ENCODE data around the gene GAGE10. TPM values are rescaled to one million over a fixed set of nuclear protein-coding genes. Genes with fewer than 3 reads are reported as not detected.
"Not testable (repeated sequence)": the region's sequence is repeated elsewhere in the genome, so short reads cannot be mapped to it uniquely, and the experiment has no call there.

The GAGE10 gene
- total and polyA plus RNA-seq, 2 experiments from 2014 or later: not detected

DNA sequence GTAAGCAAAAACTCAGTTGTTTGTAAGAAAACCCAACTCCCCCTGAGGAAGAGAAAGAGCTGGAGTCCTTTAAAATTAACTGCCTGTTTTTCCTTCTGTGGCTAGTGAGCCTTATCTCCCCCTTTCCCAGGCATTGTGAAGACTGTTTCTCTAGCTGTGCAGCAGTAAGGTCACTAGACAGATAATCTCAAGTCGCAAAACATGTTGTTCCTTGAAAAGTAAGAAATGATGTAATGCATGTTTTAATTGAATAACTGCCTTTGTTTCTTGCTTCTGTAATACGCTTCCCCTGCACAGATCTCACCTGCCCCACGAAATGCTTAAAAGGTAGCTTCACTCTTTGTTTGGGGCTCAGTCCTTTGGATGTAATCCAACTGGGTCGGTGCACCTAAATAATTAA lies 12.6 kb downstream of the GAGE10 start:
- no peak for TF ChIP-seq NANOG (IDR thresholded peaks at IDR 0.05; ENCODE audit: borderline replicate concordance)
- TF ChIP-seq ZNF114 (CRISPR knock-in tag; IDR thresholded peaks at IDR 0.05): no peak
- TF ChIP-seq ZNF331 (CRISPR knock-in tag; IDR thresholded peaks at IDR 0.05; ENCODE audit: low read depth): no peak
- no peak for TF ChIP-seq POLR2AphosphoS5 (IDR thresholded peaks at IDR 0.05; ENCODE audit: low read depth)
- TF ChIP-seq, protein P1, sequence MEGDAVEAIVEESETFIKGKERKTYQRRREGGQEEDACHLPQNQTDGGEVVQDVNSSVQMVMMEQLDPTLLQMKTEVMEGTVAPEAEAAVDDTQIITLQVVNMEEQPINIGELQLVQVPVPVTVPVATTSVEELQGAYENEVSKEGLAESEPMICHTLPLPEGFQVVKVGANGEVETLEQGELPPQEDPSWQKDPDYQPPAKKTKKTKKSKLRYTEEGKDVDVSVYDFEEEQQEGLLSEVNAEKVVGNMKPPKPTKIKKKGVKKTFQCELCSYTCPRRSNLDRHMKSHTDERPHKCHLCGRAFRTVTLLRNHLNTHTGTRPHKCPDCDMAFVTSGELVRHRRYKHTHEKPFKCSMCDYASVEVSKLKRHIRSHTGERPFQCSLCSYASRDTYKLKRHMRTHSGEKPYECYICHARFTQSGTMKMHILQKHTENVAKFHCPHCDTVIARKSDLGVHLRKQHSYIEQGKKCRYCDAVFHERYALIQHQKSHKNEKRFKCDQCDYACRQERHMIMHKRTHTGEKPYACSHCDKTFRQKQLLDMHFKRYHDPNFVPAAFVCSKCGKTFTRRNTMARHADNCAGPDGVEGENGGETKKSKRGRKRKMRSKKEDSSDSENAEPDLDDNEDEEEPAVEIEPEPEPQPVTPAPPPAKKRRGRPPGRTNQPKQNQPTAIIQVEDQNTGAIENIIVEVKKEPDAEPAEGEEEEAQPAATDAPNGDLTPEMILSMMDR (conservative IDR thresholded peaks at IDR 0.05; ENCODE audit: low read depth in 2 of 2): no peak
- no peak for TF ChIP-seq EZH2phosphoT487 (IDR thresholded peaks at IDR 0.05; ENCODE audit: unreplicated experiment)
- no peak for TF ChIP-seq ZNF462 (CRISPR knock-in tag; IDR thresholded peaks at IDR 0.05)
- TF ChIP-seq REST (IDR thresholded peaks at IDR 0.05; ENCODE audit: unreplicated experiment): no peak
- TF ChIP-seq, protein P2, sequence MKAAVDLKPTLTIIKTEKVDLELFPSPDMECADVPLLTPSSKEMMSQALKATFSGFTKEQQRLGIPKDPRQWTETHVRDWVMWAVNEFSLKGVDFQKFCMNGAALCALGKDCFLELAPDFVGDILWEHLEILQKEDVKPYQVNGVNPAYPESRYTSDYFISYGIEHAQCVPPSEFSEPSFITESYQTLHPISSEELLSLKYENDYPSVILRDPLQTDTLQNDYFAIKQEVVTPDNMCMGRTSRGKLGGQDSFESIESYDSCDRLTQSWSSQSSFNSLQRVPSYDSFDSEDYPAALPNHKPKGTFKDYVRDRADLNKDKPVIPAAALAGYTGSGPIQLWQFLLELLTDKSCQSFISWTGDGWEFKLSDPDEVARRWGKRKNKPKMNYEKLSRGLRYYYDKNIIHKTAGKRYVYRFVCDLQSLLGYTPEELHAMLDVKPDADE (IDR thresholded peaks at IDR 0.05): no peak
- Histone ChIP-seq H3K4me1 (ENCODE audit: insufficient read depth) (no peaks in the 10 kb centered on the region; the same call in 1 of the 2 replicates), H2AFZ (no peak overlapping the region), H4K20me1 (replicated peaks; ENCODE audit: insufficient read depth) (no peaks in the 10 kb centered on the region), H3K27ac (ENCODE audit: low read depth) (no peak overlapping the region), H3K79me2 (replicated peaks; ENCODE audit: insufficient read depth) (no peaks in the 10 kb centered on the region), H3K27me3 (ENCODE audit: insufficient read depth) (no peaks in the 10 kb centered on the region), H3K4me2 (no peak overlapping the region), H3K9me2 (ENCODE audit: insufficient read depth) (no peaks in the 10 kb centered on the region), H3K4me3 (no peak overlapping the region), H3K36me3 (ENCODE audit: insufficient read depth) (no peaks in the 10 kb centered on the region), H3F3A (replicated peaks; ENCODE audit: low read depth) (no peaks in the 10 kb centered on the region)
- Mint-ChIP-seq H3K4me1 (peaks cover 13% of the 10 kb centered on the region; the same call in 2 of the 3 replicates), H3K4me3 (no peak overlapping the region), H3K36me3 (ENCODE audit: low read depth) (no peaks in the 10 kb centered on the region), H3K27ac (no peak overlapping the region), H3K27me3 (ENCODE audit: insufficient read depth, low read depth, poor library complexity) (peaks cover 2% of the 10 kb centered on the region), H3K9me3 (no peaks in the 10 kb centered on the region)
- DNase-seq (ENCODE audit: low spot score) (no peak), ATAC-seq (no peak)

DNA sequence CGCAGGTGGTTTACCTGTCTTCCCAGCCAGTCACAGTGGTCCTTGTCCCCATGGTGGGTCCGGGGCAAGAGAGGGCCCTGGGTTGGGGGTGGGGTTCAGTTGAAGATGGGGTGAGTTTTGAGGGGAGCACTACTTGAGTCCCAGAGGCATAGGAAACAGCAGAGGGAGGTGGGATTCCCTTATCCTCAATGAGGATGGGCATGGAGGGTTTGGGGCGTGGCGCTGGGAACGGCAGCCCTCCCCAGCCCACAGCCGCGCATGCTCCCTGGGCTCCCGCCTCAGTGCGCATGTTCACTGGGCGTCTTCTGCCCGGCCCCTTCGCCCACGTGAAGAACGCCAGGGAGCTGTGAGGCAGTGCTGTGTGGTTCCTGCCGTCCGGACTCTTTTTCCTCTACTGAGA lies 18.3 kb downstream of the GAGE10 start, which contains the start of gene GAGE12J:
GAGE12J (plus strand) TSS at position 301 of the 400 bp plus-strand sequence. CDS start 1,157 bp downstream, outside the sequence.
- H3K36me3 Mint-ChIP-seq (ENCODE audit: low read depth); H3K4me3 Mint-ChIP-seq; H2AFZ ChIP-seq; H3K9me3 Mint-ChIP-seq; H4K20me1 ChIP-seq (replicated peaks; ENCODE audit: insufficient read depth); H3K27me3 ChIP-seq (ENCODE audit: insufficient read depth); H3K4me2 ChIP-seq; H3K27me3 Mint-ChIP-seq (ENCODE audit: insufficient read depth, low read depth, poor library complexity); H3K27ac Mint-ChIP-seq; H3K9me2 ChIP-seq (ENCODE audit: insufficient read depth); H3K4me3 ChIP-seq; H3K4me1 ChIP-seq (ENCODE audit: insufficient read depth); H3F3A ChIP-seq (replicated peaks; ENCODE audit: low read depth); H3K36me3 ChIP-seq (ENCODE audit: insufficient read depth); ATAC-seq; H3K27ac ChIP-seq (ENCODE audit: low read depth); H3K4me1 Mint-ChIP-seq; DNase-seq (ENCODE audit: low spot score); H3K79me2 ChIP-seq (replicated peaks; ENCODE audit: insufficient read depth): not testable (repeated sequence)

Data from GM23338 (cell line).